ENCODE data around the gene PEG3. TPM values are rescaled to one million over a fixed set of nuclear protein-coding genes. Genes with fewer than 3 reads are reported as not detected.

PEG3 gene
- total and polyA plus RNA-seq, 2 of the 4 experiments (the other 2 are of a cell fraction) = not detected

GRCh38 chr19:56814656-56815055, 25.9 kb downstream of the PEG3 start:
- in situ Hi-C loops (cut with MboI; ENCODE audit: low sequenced_read_pairs) (no loop called here), dilution Hi-C loops (cut with HindIII; ENCODE audit: low sequenced_read_pairs, unreplicated experiment) (no loop called here), intact Hi-C loops (cut with micrococcal nuclease) (no loop called here)
- Histone ChIP-seq H4K20me1 (ENCODE audit: insufficient read depth, low read length) (no peaks in the 10 kb centered on the region), H3K4me1 (ENCODE audit: control insufficient read depth, insufficient read depth, low read length) (no peaks in the 10 kb centered on the region), H3K27me3 (ENCODE audit: control insufficient read depth, insufficient read depth, low read length) (no peaks in the 10 kb centered on the region), H3K23ac (ENCODE audit: low read depth, low read length) (no peak overlapping the region), H3K4me2 (ENCODE audit: low read depth, low read length) (no peak overlapping the region), H4K91ac (ENCODE audit: insufficient read depth, low read depth, low read length) (no peak overlapping the region), H3K36me3 (ENCODE audit: control insufficient read depth, insufficient read depth, low read length) (no peaks in the 10 kb centered on the region), H4K8ac (ENCODE audit: low read depth in 2 of 2, low read length in 2 of 2) (no peak overlapping the region), H3K56ac (ENCODE audit: extremely low read depth, insufficient read depth, low read length) (no peak overlapping the region), H3K9me3 (ENCODE audit: control insufficient read depth, insufficient read depth, low read length) (peaks cover 48% of the 10 kb centered on the region), H2BK15ac (ENCODE audit: low read depth, low read length) (no peak overlapping the region), H3K14ac (replicated peaks; ENCODE audit: low read depth, low read length) (no peak overlapping the region), H2AK5ac (ENCODE audit: low read depth, low read length) (no peak overlapping the region), H3K4me3 (ENCODE audit: insufficient read depth, low read depth, low read length) (no peak overlapping the region), H4K5ac (ENCODE audit: low read depth, low read length) (no peak overlapping the region), H2BK120ac (ENCODE audit: low read depth, low read length) (no peak overlapping the region), H3K79me1 (ENCODE audit: low read depth in 1 of 2, low read length in 2 of 2) (no peaks in the 10 kb centered on the region), H3K27ac (ENCODE audit: insufficient read depth, low read length) (no peak overlapping the region), H2BK5ac (ENCODE audit: low read depth, low read length, poor library complexity, severe bottlenecking) (no peak overlapping the region), H3K9ac (ENCODE audit: low read depth, low read length) (no peak overlapping the region), H3K18ac (ENCODE audit: low read depth, low read length) (no peak overlapping the region), H2BK20ac (ENCODE audit: low read depth, low read length) (no peak overlapping the region), H2AFZ (replicated peaks; ENCODE audit: low read length, poor library complexity) (no peak overlapping the region), H3K4ac (ENCODE audit: low read depth, low read length) (no peak overlapping the region), H3K9me1 (ENCODE audit: insufficient read depth, low read length) (no peaks in the 10 kb centered on the region), H2AK9ac (replicated peaks; ENCODE audit: low read depth, low read length, poor library complexity) (no peak overlapping the region)
- TF ChIP-seq SMC3 (IDR thresholded peaks at IDR 0.05; ENCODE audit: low read depth, low read length) (no peak), CTCF (conservative IDR thresholded peaks at IDR 0.05; ENCODE audit: low read depth, low read length) (no peak)
- DNase-seq (no peak), ATAC-seq (ENCODE audit: low read depth) (no peak)
- BruUV-seq (replicated peaks) = no TSS peak
- CTCF ChIA-PET = no interaction called here
- POLR2A ChIA-PET (ENCODE audit: unreplicated experiment) = no interaction called here
- no CpG with 5 or more reads among the region's 7 CpGs for WGBS, 2 experiments (ENCODE audit: extremely low coverage in 2 of 2, insufficient read length in 1 of 2)

Data from IMR-90 (cell line).